ENCODE measurements around the gene ADCY5.

DNA sequence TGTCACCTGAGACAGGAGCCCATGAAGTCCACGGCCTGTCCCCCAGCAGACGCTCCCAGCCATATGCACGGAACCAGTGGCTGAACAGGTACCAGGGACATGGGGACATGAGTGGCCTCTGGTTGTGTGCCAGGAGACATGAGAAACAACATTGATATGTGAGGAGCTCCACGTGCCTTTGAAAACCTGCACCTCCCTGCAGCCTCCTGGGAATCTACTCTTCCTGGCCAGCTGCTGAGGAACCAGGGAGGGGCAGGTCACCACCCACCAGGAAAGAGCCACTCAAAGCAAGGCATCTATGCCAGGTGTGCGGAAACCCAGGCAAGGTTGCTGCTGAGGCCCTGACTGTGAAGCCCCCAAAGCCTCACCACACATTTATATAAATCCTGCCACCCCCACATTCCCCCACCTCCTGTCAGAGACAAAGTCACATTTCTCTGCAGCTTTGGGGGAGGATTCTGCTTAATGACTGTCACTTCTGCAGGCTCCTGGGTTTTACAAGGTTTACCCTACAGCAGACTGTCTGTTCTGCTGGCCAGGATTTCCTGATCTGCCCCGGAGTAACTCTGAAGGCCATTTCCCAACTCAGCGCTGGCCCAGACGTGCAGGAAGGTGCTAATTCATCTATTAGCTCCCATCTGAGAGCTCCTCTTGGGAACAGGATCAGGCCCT is 110.8 kb downstream of the ADCY5 start:
- TF ChIP-seq, protein P1, sequence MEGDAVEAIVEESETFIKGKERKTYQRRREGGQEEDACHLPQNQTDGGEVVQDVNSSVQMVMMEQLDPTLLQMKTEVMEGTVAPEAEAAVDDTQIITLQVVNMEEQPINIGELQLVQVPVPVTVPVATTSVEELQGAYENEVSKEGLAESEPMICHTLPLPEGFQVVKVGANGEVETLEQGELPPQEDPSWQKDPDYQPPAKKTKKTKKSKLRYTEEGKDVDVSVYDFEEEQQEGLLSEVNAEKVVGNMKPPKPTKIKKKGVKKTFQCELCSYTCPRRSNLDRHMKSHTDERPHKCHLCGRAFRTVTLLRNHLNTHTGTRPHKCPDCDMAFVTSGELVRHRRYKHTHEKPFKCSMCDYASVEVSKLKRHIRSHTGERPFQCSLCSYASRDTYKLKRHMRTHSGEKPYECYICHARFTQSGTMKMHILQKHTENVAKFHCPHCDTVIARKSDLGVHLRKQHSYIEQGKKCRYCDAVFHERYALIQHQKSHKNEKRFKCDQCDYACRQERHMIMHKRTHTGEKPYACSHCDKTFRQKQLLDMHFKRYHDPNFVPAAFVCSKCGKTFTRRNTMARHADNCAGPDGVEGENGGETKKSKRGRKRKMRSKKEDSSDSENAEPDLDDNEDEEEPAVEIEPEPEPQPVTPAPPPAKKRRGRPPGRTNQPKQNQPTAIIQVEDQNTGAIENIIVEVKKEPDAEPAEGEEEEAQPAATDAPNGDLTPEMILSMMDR (conservative IDR thresholded peaks at IDR 0.05) = no peak
- TF ChIP-seq EZH2 (IDR thresholded peaks at IDR 0.05; ENCODE audit: low read depth) = no peak
